GM12878 (cell line): Measurements from ENCODE around the gene MSH3. TPM values are rescaled to one million over a fixed set of nuclear protein-coding genes. Genes with fewer than 3 reads are reported as not detected.

ENCODE experiments used
- ATAC-seq: fragments of 200-7000 bp; cut with Tn5 transposase; 3 replicates; pipeline ENCODE4 v1.9.1; 2020; ENCODE audit warnings: mild to moderate bottlenecking, moderate library complexity
- BruUV-seq: library from RNA; stranded (reverse); fragments of 400-500 nt; replicated peaks from 2 replicates; lab custom pipeline; 2021; lab: Mats Ljungman, UMichigan
- CTCF ChIA-PET: fragments of 300-600 bp; sonication (Branson Sonifier 250); formaldehyde crosslinking; extraction: SDS; loops from one replicate; lab custom pipeline; 2021; ENCODE audit warnings: inconsistent platforms; lab: Yijun Ruan, JAX
- POLR2A ChIA-PET: fragments of 350-600 bp; formaldehyde crosslinking; extraction: SDS; loops from one replicate; lab custom pipeline; 2021; ENCODE audit warnings: inconsistent platforms; lab: Charles Lee
- RAD21 ChIA-PET: fragments of 300-600 bp; sonication (Branson Sonifier 250); formaldehyde crosslinking; loops from one replicate; lab custom pipeline; 2023; ENCODE audit warnings: antibody characterized with exemption; ENCODE audit not compliant: unreplicated experiment; lab: Charles Lee
- SMC1A ChIA-PET: fragments of 300-600 bp; sonication (Branson Sonifier 250); formaldehyde crosslinking; loops from one replicate; lab custom pipeline; 2023; ENCODE audit not compliant: unreplicated experiment, uncharacterized antibody; lab: Charles Lee
- DNase-seq: peaks from one replicate; pipeline ENCODE4 v3.0.0-alpha.2; 2011; ENCODE audit warnings: low read depth, low spot score
- FAIRE-seq: peaks from 3 replicates; lab custom pipeline; 2011; peaks lifted over from hg19 to GRCh38; lab: Jason Lieb, UNC
- H2AFZ ChIP-seq: 2 replicates; pipeline ENCODE4 v1.6.0; 2011; ENCODE audit warnings: low read depth, low read length, control low read depth; ENCODE audit not compliant: control insufficient read depth
- H3K27ac ChIP-seq: 2 replicates; pipeline ENCODE4 v1.5.1; 2011; ENCODE audit warnings: control low read depth; ENCODE audit not compliant: control insufficient read depth, insufficient read depth
- H3K27me3 ChIP-seq, 2 experiments: replicated peaks in 1 of 2; 2 replicates each; pipeline versions ENCODE4 v1.6.0 to v1.6.1; 2011; ENCODE audit warnings: low read length in 1 of 2; ENCODE audit not compliant: control insufficient read depth in 2 of 2, insufficient read depth in 2 of 2
- H3K36me3 ChIP-seq, 2 experiments: 2 replicates each; pipeline ENCODE4 v1.5.1; 2011; ENCODE audit warnings: low read length in 1 of 2; ENCODE audit not compliant: control insufficient read depth in 2 of 2, insufficient read depth in 2 of 2
- H3K4me1 ChIP-seq: 2 replicates; pipeline ENCODE4 v1.6.1; 2011; ENCODE audit warnings: mild to moderate bottlenecking, low read length, moderate library complexity, mixed read lengths; ENCODE audit not compliant: control insufficient read depth, insufficient read depth
- H3K4me2 ChIP-seq: 2 replicates; pipeline ENCODE4 v1.6.0; 2011; ENCODE audit warnings: control low read depth; ENCODE audit not compliant: control insufficient read depth, insufficient read depth
- H3K4me3 ChIP-seq: fragments of 200-600 bp; sonication (generic); 2 replicates; pipeline ENCODE4 v1.5.1; 2016
- H3K79me2 ChIP-seq: 2 replicates; pipeline ENCODE4 v1.6.0; 2011; ENCODE audit warnings: low read length; ENCODE audit not compliant: control insufficient read depth, insufficient read depth
- H3K9ac ChIP-seq: 2 replicates; pipeline ENCODE4 v1.8.0; 2011; ENCODE audit warnings: low read length, control low read depth, mixed read lengths; ENCODE audit not compliant: control insufficient read depth, insufficient read depth
- H3K9me3 ChIP-seq: replicated peaks from 3 replicates; pipeline ENCODE4 v1.5.1; 2011; ENCODE audit warnings: mild to moderate bottlenecking, low read length; ENCODE audit not compliant: control insufficient read depth, insufficient read depth
- H4K20me1 ChIP-seq: 2 replicates; pipeline ENCODE4 v1.6.0; 2011; ENCODE audit not compliant: control insufficient read depth, insufficient read depth
- CHD1 ChIP-seq: IDR thresholded peaks from 2 replicates; pipeline ENCODE4 v1.6.1; 2012; ENCODE audit warnings: low read depth, low read length, improper control_type of control experiment
- ETV6 ChIP-seq, 2 experiments: fragments of 450-650 bp in 1 of 2; IDR thresholded peaks in 1 of 2; conservative IDR thresholded peaks in 1 of 2; 2 replicates each; pipeline ENCODE4 v1.6.1; 2014; ENCODE audit warnings: antibody characterized with exemption in 1 of 2, borderline replicate concordance in 1 of 2, low read depth in 1 of 2, mild to moderate bottlenecking in 1 of 2, moderate library complexity in 1 of 2
- FOXK2 ChIP-seq: fragments of 450-650 bp; IDR thresholded peaks from 2 replicates; pipeline ENCODE4 v1.6.1; 2017; ENCODE audit warnings: mild to moderate bottlenecking, moderate library complexity
- HCFC1 ChIP-seq: fragments of 150-350 bp; IDR thresholded peaks from 2 replicates; pipeline ENCODE4 v1.6.1; 2014; ENCODE audit warnings: low read length
- MYB ChIP-seq: fragments of 150-350 bp; IDR thresholded peaks from 2 replicates; pipeline ENCODE4 v1.6.1; 2014; ENCODE audit warnings: mild to moderate bottlenecking, low read depth, low read length, borderline replicate concordance
- NFYB ChIP-seq: IDR thresholded peaks from 2 replicates; pipeline ENCODE4 v1.6.1; 2011; ENCODE audit warnings: low read depth, mild to moderate bottlenecking, low read length, improper control_type of control experiment, moderate library complexity; ENCODE audit not compliant: insufficient read depth
- SRF ChIP-seq, 2 experiments: IDR thresholded peaks; 2 replicates each; pipeline ENCODE4 v1.6.1; 2011; ENCODE audit warnings: low read depth in 2 of 2, low read length in 2 of 2, mild to moderate bottlenecking in 1 of 2, moderate library complexity in 1 of 2
- TCF7 ChIP-seq: IDR thresholded peaks from 2 replicates; pipeline ENCODE4 v1.6.1; 2014; ENCODE audit warnings: antibody characterized with exemption, borderline replicate concordance
- YY1 ChIP-seq: IDR thresholded peaks from 2 replicates; pipeline ENCODE4 v1.6.1; 2011; ENCODE audit warnings: low read depth, mild to moderate bottlenecking, low read length
- ZNF217 ChIP-seq: fragments of 450-650 bp; IDR thresholded peaks from 2 replicates; pipeline ENCODE4 v1.6.1; 2017; ENCODE audit warnings: antibody characterized with exemption, mild to moderate bottlenecking
- WGBS: methylation state at CpG from one replicate; pipeline ENCODE4 v1.1.6; 2016; ENCODE audit warnings: low lambda C conversion rate; ENCODE audit not compliant: insufficient replicate concordance, insufficient coverage; ENCODE audit errors: missing lambda C conversion rate; 5-methylcytosine and 5-hydroxymethylcytosine counted together
- in situ Hi-C: fragments of 300-500 bp; cut with MboI; formaldehyde crosslinking; loops from 9 replicates; pipeline ENCODE4 v1.14.3; 2018; ENCODE audit warnings: mixed read lengths
- intact Hi-C: fragments of 100-400 bp; cut with micrococcal nuclease; formaldehyde crosslinking; loops from one replicate; pipeline ENCODE4 v1.14.2; 2022; ENCODE audit not compliant: unreplicated experiment
- polyA plus RNA-seq, 11 experiments: library from polyadenylated mRNA; depleted of rRNA in 4 of 11; unstranded in 6 of 11; stranded (reverse) in 5 of 11; fragments of >200 nt; fragmentation: Nextera tagmentation in 4 of 11; fragmentation: Illumina TruSeq in 1 of 11; extraction: Ambion mirVana in 4 of 11; extraction: Trizol in 1 of 11; gene quantifications; 1 replicate in 1 of 11; 2 replicates in 10 of 11; pipeline versions ENCODE4 v1.2.1 to v1.2.3, GENCODE V29; 2011 to 2016; ENCODE audit warnings: inconsistent platforms in 2 of 11, missing spikeins in 2 of 11, low read depth in 1 of 11
- total RNA-seq, 4 experiments: library from RNA; depleted of rRNA in 3 of 4; stranded (reverse); fragments of >200 nt in 3 of 4; fragmentation: Illumina TruSeq in 1 of 4; extraction: Trizol in 1 of 4; gene quantifications; 2 replicates each; pipeline versions ENCODE4 v1.2.1 to v1.2.3, GENCODE V29; 2013 to 2021
- TF ChIP-seq, protein P1 (sequence below): IDR thresholded peaks from 2 replicates; pipeline ENCODE4 v1.6.1; 2011; ENCODE audit warnings: mild to moderate bottlenecking, low read depth, low read length, moderate library complexity; ENCODE audit not compliant: insufficient replicate concordance
- TF ChIP-seq, protein P2 (sequence below): IDR thresholded peaks from 2 replicates; pipeline ENCODE4 v1.6.1; 2012; ENCODE audit warnings: low read depth, low read length, improper control_type of control experiment

The MSH3 gene
- total and polyA plus RNA-seq, 10 of the 15 experiments (the other 5 are each of a cell fraction or from before 2014, with no cell fraction given), result 4.7 to 17.5 (median 12.2) TPM

- ChIA-PET CTCF (no interaction called here), SMC1A (no interaction called here)
- no peak for TF ChIP-seq NFYB
- TF ChIP-seq HCFC1, result no peak
- TF ChIP-seq, protein P1, sequence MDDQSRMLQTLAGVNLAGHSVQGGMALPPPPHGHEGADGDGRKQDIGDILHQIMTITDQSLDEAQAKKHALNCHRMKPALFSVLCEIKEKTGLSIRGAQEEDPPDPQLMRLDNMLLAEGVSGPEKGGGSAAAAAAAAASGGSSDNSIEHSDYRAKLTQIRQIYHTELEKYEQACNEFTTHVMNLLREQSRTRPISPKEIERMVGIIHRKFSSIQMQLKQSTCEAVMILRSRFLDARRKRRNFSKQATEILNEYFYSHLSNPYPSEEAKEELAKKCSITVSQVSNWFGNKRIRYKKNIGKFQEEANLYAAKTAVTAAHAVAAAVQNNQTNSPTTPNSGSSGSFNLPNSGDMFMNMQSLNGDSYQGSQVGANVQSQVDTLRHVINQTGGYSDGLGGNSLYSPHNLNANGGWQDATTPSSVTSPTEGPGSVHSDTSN, result no peak
- no peak for TF ChIP-seq ETV6 (conservative IDR thresholded peaks at IDR 0.05 in 1 of 2, IDR thresholded peaks at IDR 0.05 in 1 of 2; ENCODE audit: borderline replicate concordance in 1 of 2, low read depth in 1 of 2)
- no peak for TF ChIP-seq CHD1
- no peak for TF ChIP-seq MYB
- TF ChIP-seq, protein P2, sequence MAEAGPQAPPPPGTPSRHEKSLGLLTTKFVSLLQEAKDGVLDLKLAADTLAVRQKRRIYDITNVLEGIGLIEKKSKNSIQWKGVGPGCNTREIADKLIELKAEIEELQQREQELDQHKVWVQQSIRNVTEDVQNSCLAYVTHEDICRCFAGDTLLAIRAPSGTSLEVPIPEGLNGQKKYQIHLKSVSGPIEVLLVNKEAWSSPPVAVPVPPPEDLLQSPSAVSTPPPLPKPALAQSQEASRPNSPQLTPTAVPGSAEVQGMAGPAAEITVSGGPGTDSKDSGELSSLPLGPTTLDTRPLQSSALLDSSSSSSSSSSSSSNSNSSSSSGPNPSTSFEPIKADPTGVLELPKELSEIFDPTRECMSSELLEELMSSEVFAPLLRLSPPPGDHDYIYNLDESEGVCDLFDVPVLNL, result no peak
- no peak for TF ChIP-seq SRF (IDR thresholded peaks at IDR 0.05; ENCODE audit: low read depth in 2 of 2, low read length in 2 of 2)
- no peak for TF ChIP-seq FOXK2
- TF ChIP-seq TCF7, result no peak
- no peak for TF ChIP-seq ZNF217
- no peak for TF ChIP-seq YY1
Measured at GRCh38 chr5:80662108-80662507, 7.7 kb downstream of the MSH3 start.

More at GRCh38 chr5:80662108-80662507, 7.7 kb downstream of the MSH3 start:
- H3K27ac ChIP-seq, result no peak overlapping the region
- in situ Hi-C loops, result no loop called here
- no peaks in the 10 kb centered on the region for H3K4me1 ChIP-seq
- no peaks in the 10 kb centered on the region; the same call in 1 of the 2 replicates for H3K79me2 ChIP-seq
- H3K36me3 ChIP-seq, result peaks cover 2 to 22% of the 10 kb centered on the region in 2 experiments
- no peak overlapping the region for H2AFZ ChIP-seq
- intact Hi-C loops, result no loop called here
- ChIA-PET RAD21 (no interaction called here), POLR2A (no interaction called here)
- H3K9me3 ChIP-seq, result no peaks in the 10 kb centered on the region; the same call in 2 of the 3 replicates
- no peaks in the 10 kb centered on the region for H4K20me1 ChIP-seq
- no peak overlapping the region for H3K4me3 ChIP-seq
- ATAC-seq (no peak), FAIRE-seq (peak; percentile 65), DNase-seq (no peak)
- no peak overlapping the region for H3K9ac ChIP-seq
- WGBS, result 100% methylated on average over 1 of the region's 1 CpG
- no TSS peak for BruUV-seq
- H3K27me3 ChIP-seq, result no peaks in the 10 kb centered on the region
- no peak overlapping the region for H3K4me2 ChIP-seq
